B cell (primary cell): ENCODE data around the gene KAZN.

Source experiments
- EZH2 ChIP-seq: IDR thresholded peaks from 2 replicates; pipeline ENCODE4 v1.6.1; 2012; ENCODE audit warnings: borderline replicate concordance, low read depth, mild to moderate bottlenecking, moderate library complexity, low read length; ENCODE audit not compliant: insufficient read depth, poor library complexity, severe bottlenecking
- TF ChIP-seq, protein P1 (sequence below): fragments of 200-600 bp; IDR thresholded peaks from one replicate; pipeline ENCODE4 v1.8.0; 2022; ENCODE audit warnings: antibody characterized with exemption, mild to moderate bottlenecking

DNA sequence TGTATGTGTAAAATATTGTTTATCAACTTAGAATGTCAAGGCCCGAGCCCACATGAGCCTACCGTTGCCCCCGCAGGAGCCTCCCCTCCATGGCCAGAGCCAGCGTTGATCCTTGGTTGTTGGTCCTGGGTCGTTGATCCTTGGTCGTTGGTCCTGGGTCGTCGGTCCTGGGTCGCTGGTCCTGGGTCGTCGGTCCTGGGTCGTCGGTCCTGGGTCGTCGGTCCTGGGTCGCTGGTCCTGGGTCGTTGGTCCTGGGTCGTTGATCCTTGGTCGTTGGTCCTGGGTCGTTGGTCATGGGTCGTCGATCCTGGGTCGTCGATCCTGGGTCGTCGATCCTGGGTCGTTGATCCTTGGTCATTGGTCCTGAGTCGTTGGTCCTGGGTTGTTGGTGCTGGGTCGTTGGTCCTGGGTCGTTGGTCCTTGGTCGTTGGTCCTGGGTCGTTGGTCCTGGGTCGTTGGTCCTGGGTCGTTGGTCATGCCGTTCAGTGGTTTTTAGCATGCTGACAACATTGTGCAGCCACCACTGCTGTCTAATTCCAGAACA lies 450.0 kb downstream of the KAZN start:
- TF ChIP-seq, protein P1, sequence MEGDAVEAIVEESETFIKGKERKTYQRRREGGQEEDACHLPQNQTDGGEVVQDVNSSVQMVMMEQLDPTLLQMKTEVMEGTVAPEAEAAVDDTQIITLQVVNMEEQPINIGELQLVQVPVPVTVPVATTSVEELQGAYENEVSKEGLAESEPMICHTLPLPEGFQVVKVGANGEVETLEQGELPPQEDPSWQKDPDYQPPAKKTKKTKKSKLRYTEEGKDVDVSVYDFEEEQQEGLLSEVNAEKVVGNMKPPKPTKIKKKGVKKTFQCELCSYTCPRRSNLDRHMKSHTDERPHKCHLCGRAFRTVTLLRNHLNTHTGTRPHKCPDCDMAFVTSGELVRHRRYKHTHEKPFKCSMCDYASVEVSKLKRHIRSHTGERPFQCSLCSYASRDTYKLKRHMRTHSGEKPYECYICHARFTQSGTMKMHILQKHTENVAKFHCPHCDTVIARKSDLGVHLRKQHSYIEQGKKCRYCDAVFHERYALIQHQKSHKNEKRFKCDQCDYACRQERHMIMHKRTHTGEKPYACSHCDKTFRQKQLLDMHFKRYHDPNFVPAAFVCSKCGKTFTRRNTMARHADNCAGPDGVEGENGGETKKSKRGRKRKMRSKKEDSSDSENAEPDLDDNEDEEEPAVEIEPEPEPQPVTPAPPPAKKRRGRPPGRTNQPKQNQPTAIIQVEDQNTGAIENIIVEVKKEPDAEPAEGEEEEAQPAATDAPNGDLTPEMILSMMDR, result no peak
- no peak for TF ChIP-seq EZH2
